Neural cell (in vitro differentiated cells): ENCODE measurements around the gene CELF4.

Experiments
- EP300 ChIP-seq: fragments of 450-650 bp; conservative IDR thresholded peaks from 2 replicates; pipeline ENCODE4 v1.6.1; 2014; ENCODE audit warnings: antibody characterized with exemption, mild to moderate bottlenecking, moderate library complexity; ENCODE audit not compliant: poor library complexity, severe bottlenecking
- EZH2 ChIP-seq: fragments of 200-600, 300-800 bp; shearing (Covaris generic), sonication (generic); IDR thresholded peaks from 2 replicates; pipeline ENCODE4 v1.6.1; 2014; ENCODE audit warnings: antibody characterized with exemption, low read length, borderline replicate concordance, mild to moderate bottlenecking; ENCODE audit not compliant: insufficient read depth, poor library complexity, severe bottlenecking
- MXI1 ChIP-seq: fragments of 450-650 bp; conservative IDR thresholded peaks from 2 replicates; pipeline ENCODE4 v1.6.1; 2014; ENCODE audit warnings: antibody characterized with exemption, mild to moderate bottlenecking; ENCODE audit not compliant: poor library complexity, severe bottlenecking
- POLR2AphosphoS5 ChIP-seq: IDR thresholded peaks from 2 replicates; pipeline ENCODE4 v1.6.1; 2012
- RAD21 ChIP-seq: fragments of 450-650 bp; conservative IDR thresholded peaks from 2 replicates; pipeline ENCODE4 v1.6.1; 2014; ENCODE audit warnings: antibody characterized with exemption, mild to moderate bottlenecking, moderate library complexity
- REST ChIP-seq: IDR thresholded peaks from 2 replicates; pipeline ENCODE4 v1.6.1; 2012; ENCODE audit warnings: borderline replicate concordance
- SMC3 ChIP-seq: fragments of 450-650 bp; conservative IDR thresholded peaks from 2 replicates; pipeline ENCODE4 v1.6.1; 2014; ENCODE audit warnings: antibody characterized with exemption, mild to moderate bottlenecking, moderate library complexity; ENCODE audit not compliant: poor library complexity
- TAF1 ChIP-seq: IDR thresholded peaks from 2 replicates; pipeline ENCODE4 v1.6.1; 2012; ENCODE audit warnings: low read depth
- TF ChIP-seq, protein P1 (sequence below): fragments of 450-650 bp; IDR thresholded peaks from 2 replicates; pipeline ENCODE4 v1.5.1; 2014; ENCODE audit warnings: antibody characterized with exemption, mild to moderate bottlenecking, moderate library complexity; ENCODE audit not compliant: poor library complexity, severe bottlenecking

GRCh38 chr18:37598396-37598795 lies 32.8 kb upstream of the CELF4 start:
- TF ChIP-seq, protein P1, sequence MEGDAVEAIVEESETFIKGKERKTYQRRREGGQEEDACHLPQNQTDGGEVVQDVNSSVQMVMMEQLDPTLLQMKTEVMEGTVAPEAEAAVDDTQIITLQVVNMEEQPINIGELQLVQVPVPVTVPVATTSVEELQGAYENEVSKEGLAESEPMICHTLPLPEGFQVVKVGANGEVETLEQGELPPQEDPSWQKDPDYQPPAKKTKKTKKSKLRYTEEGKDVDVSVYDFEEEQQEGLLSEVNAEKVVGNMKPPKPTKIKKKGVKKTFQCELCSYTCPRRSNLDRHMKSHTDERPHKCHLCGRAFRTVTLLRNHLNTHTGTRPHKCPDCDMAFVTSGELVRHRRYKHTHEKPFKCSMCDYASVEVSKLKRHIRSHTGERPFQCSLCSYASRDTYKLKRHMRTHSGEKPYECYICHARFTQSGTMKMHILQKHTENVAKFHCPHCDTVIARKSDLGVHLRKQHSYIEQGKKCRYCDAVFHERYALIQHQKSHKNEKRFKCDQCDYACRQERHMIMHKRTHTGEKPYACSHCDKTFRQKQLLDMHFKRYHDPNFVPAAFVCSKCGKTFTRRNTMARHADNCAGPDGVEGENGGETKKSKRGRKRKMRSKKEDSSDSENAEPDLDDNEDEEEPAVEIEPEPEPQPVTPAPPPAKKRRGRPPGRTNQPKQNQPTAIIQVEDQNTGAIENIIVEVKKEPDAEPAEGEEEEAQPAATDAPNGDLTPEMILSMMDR, result no peak
- no peak for TF ChIP-seq POLR2AphosphoS5
- TF ChIP-seq EP300, result no peak
- no peak for TF ChIP-seq EZH2
- no peak for TF ChIP-seq RAD21
- TF ChIP-seq TAF1, result no peak
- TF ChIP-seq SMC3, result no peak
- TF ChIP-seq REST, result no peak
- TF ChIP-seq MXI1, result no peak
